Esophagus squamous epithelium (tissue), 5 donors: ENCODE results near the gene CCDC106. TPM values are rescaled to one million over a fixed set of nuclear protein-coding genes. Genes with fewer than 3 reads are reported as not detected.

Experiments
- DNase-seq: peaks from one replicate; lab custom pipeline; 2025; lab: John Stamatoyannopoulos, UW
- H3K27ac ChIP-seq, 4 donors: fragments of 200-600 bp; sonication (generic); one replicate each; pipeline ENCODE4 v1.5.1; 2016 to 2019; ENCODE audit warnings: mild to moderate bottlenecking in 1 of 4
- H3K27me3 ChIP-seq, 4 donors: fragments of 200-600 bp; sonication (generic); 1 replicate in 3 of 4; 2 replicates in 1 of 4; pipeline versions ENCODE4 v1.5.1 to v1.6.0; 2017 to 2021; ENCODE audit warnings: antibody characterized with exemption in 1 of 4
- H3K36me3 ChIP-seq, 3 donors: fragments of 200-600 bp; sonication (generic); one replicate each; pipeline ENCODE4 v1.5.1; 2016 to 2019
- H3K4me1 ChIP-seq, 3 donors: fragments of 200-600 bp; sonication (generic); one replicate each; pipeline ENCODE4 v1.5.1; 2017 to 2019
- H3K4me3 ChIP-seq, 4 donors: fragments of 200-600 bp; sonication (generic); 1 replicate in 3 of 4; 2 replicates in 1 of 4; pipeline ENCODE4 v1.5.1; 2016 to 2019; ENCODE audit warnings: mild to moderate bottlenecking in 2 of 4, moderate library complexity in 1 of 4
- H3K9me3 ChIP-seq, 3 donors: fragments of 200-600 bp; sonication (generic); one replicate each; pipeline ENCODE4 v1.5.1; 2016 to 2019
- POLR2A ChIP-seq, 4 donors: fragments of 450-650 bp; IDR thresholded peaks; one replicate each; pipeline ENCODE4 v1.6.1; 2017; ENCODE audit warnings: antibody characterized with exemption in 4 of 4, mild to moderate bottlenecking in 4 of 4, moderate library complexity in 3 of 4
- WGBS, 2 donors: methylation state at CpG; one replicate each; pipeline ENCODE4 v1.1.5; 2018; 5-methylcytosine and 5-hydroxymethylcytosine counted together
- intact Hi-C: fragments of 100-400 bp; cut with DNase I; formaldehyde crosslinking; loops from one replicate; pipeline ENCODE4 v1.15.0; 2022
- total RNA-seq, 4 donors: library from RNA; depleted of rRNA; stranded (reverse); fragments of >200 nt; gene quantifications; one replicate each; pipeline ENCODE4 v1.1.0, GENCODE V29; 2016
- TF ChIP-seq, protein P1 (sequence below), 6 experiments: fragments of 450-650 bp in 4 of 6; fragments of 200-600 bp in 2 of 6; sonication (generic) in 2 of 6; IDR thresholded peaks; one replicate each; pipeline ENCODE4 v1.5.1; 2016 to 2019; ENCODE audit warnings: antibody characterized with exemption in 6 of 6, mild to moderate bottlenecking in 4 of 6, moderate library complexity in 4 of 6
- donor health status: DM: yes; HTN: yes; CAD: no.

Gene CCDC106
- total RNA-seq, 4 donors from 2014 or later, result 2.4 to 7.2 (median 4.6) TPM

DNA sequence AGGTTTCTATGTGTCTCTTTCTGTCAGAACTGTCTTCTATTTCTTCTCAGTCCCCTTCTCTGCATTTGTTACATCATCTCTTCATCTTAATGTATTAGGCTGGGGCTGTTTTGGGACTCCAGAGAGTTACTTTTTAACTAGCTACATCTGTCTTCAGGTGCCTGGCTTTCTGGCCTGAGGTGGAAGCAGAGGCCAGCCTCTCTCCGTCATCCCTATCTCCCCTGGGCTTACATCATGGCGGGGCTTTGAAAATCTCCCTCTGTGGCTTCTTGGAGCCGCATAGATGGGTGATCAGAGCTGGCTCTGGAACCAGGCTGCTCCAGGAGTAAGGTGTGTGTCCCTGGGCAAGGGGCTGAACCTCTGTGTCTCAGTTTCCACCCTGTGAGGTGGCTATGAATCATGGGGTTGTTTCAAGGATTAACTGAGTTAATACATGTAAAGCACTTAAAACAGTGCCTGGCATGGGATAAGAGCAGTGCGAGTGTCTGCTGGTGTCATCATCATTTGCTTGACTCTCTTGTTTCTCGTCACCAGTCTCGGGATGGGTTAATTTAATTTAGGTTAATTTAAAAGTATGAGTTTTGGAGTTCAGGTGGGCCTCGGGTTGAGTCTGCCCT, 29.0 kb downstream of the CCDC106 start:
- Histone ChIP-seq H3K4me1 (peaks cover 34 to 76% (median 40%) of the 10 kb centered on the region in 3 donors), H3K9me3 (no peaks in the 10 kb centered on the region), H3K4me3 (peak overlapping the region in 3 of 4 donors; percentile 61 to 100 (median 81)), H3K27me3 (no peaks in the 10 kb centered on the region), H3K27ac (peak overlapping the region; percentile 33 to 93 (median 64)), H3K36me3 (peaks cover 25 to 70% (median 26%) of the 10 kb centered on the region in 3 donors)
- 51 to 56% methylated on average over 6 to 7 of the region's 7 CpGs for WGBS, 2 donors
- DNase-seq, result no peak
- TF ChIP-seq, protein P1, sequence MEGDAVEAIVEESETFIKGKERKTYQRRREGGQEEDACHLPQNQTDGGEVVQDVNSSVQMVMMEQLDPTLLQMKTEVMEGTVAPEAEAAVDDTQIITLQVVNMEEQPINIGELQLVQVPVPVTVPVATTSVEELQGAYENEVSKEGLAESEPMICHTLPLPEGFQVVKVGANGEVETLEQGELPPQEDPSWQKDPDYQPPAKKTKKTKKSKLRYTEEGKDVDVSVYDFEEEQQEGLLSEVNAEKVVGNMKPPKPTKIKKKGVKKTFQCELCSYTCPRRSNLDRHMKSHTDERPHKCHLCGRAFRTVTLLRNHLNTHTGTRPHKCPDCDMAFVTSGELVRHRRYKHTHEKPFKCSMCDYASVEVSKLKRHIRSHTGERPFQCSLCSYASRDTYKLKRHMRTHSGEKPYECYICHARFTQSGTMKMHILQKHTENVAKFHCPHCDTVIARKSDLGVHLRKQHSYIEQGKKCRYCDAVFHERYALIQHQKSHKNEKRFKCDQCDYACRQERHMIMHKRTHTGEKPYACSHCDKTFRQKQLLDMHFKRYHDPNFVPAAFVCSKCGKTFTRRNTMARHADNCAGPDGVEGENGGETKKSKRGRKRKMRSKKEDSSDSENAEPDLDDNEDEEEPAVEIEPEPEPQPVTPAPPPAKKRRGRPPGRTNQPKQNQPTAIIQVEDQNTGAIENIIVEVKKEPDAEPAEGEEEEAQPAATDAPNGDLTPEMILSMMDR (IDR thresholded peaks at IDR 0.05), result no peak
- TF ChIP-seq POLR2A (IDR thresholded peaks at IDR 0.05), result no peak
- intact Hi-C loops, result no loop called here

DNA sequence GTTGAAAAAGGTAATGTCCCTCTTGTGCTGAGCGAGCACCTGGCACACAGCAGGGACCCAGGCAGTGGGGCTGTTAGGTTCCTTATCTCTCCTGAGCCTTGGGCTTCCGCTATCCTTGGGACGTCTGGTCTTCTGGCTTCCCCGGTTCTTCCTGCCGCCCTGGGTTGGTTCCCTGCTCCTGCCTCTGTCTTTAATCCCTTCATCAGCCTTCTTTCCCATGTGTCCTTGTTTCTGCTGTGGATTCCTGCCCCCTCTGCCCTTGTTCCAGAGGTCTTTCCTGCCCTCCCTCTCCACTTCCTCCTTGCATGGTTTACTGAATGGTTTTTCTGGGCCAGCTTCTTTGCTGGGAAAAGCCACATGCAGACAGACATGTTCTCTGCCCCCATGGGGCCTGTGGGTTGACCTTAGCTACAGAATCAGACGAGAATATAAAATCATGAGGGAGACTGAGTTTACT, 29.6 kb downstream of the CCDC106 start:
- no peaks in the 10 kb centered on the region for H3K9me3 ChIP-seq
- peak overlapping the region in 1 of 4 donors; percentile 100 for H3K4me3 ChIP-seq
- peak overlapping the region; percentile 33 to 93 (median 64) for H3K27ac ChIP-seq
- WGBS, 2 donors, result 53 to 65% methylated on average over 6 of the region's 6 CpGs
- H3K4me1 ChIP-seq, result peaks cover 34 to 76% (median 40%) of the 10 kb centered on the region in 3 donors
- intact Hi-C loops, result no loop called here
- H3K36me3 ChIP-seq, result peaks cover 26 to 70% (median 27%) of the 10 kb centered on the region in 3 donors
- no peak for TF ChIP-seq POLR2A (IDR thresholded peaks at IDR 0.05)
- TF ChIP-seq, protein P1 (IDR thresholded peaks at IDR 0.05), result no peak
- DNase-seq, result no peak
- no peaks in the 10 kb centered on the region for H3K27me3 ChIP-seq

GRCh38 chr19:55678121-55678671, 30.2 kb downstream of the CCDC106 start:
- Histone ChIP-seq H3K36me3 (peaks cover 26 to 70% (median 27%) of the 10 kb centered on the region in 3 donors), H3K9me3 (no peaks in the 10 kb centered on the region), H3K4me1 (peaks cover 34 to 74% (median 40%) of the 10 kb centered on the region in 3 donors), H3K27me3 (no peaks in the 10 kb centered on the region), H3K27ac (peak overlapping the region in 3 of 4 donors; percentile 33 to 93 (median 82)), H3K4me3 (no peak overlapping the region)
- WGBS, 2 donors, result 71 to 90% methylated on average over 9 to 13 of the region's 21 CpGs
- TF ChIP-seq POLR2A (IDR thresholded peaks at IDR 0.05), result no peak
- TF ChIP-seq, protein P1 (IDR thresholded peaks at IDR 0.05), result peak in 1 of 6 experiments; percentile 15
- intact Hi-C loops, result no loop called here
- peak; percentile 41 for DNase-seq

GRCh38 chr19:55679343-55680257, 31.6 kb downstream of the CCDC106 start:
- Histone ChIP-seq H3K4me1 (peaks cover 28 to 68% (median 33%) of the 10 kb centered on the region in 3 donors), H3K27me3 (no peaks in the 10 kb centered on the region), H3K36me3 (peaks cover 22 to 71% (median 26%) of the 10 kb centered on the region in 3 donors), H3K27ac (no peak overlapping the region), H3K9me3 (no peaks in the 10 kb centered on the region), H3K4me3 (no peak overlapping the region)
- intact Hi-C loops, result no loop called here
- DNase-seq, result no peak
- 66 to 71% methylated on average over 8 to 11 of the region's 24 CpGs for WGBS, 2 donors
- TF ChIP-seq POLR2A (IDR thresholded peaks at IDR 0.05), result no peak
- TF ChIP-seq, protein P1 (IDR thresholded peaks at IDR 0.05), result no peak
